WTC11 (cell line): ENCODE data around the gene PLAAT5.

Source experiments
- FOXJ3 ChIP-seq: sonication (generic); formaldehyde crosslinking; IDR thresholded peaks from 2 replicates; pipeline ENCODE4 v1.9.0; 2021; ENCODE audit warnings: missing genetic modification reagents, mild to moderate bottlenecking, borderline replicate concordance
- GABPB1 ChIP-seq: sonication (generic); formaldehyde crosslinking; IDR thresholded peaks from 2 replicates; pipeline ENCODE4 v1.8.1; 2023; ENCODE audit warnings: mild to moderate bottlenecking, missing genetic modification reagents
- SP1 ChIP-seq: sonication (generic); formaldehyde crosslinking; conservative IDR thresholded peaks from 2 replicates; pipeline ENCODE4 v1.8.1; 2022; ENCODE audit warnings: missing genetic modification reagents
- ZNF263 ChIP-seq: sonication (generic); formaldehyde crosslinking; IDR thresholded peaks from 2 replicates; pipeline ENCODE4 v1.8.1; 2022; ENCODE audit warnings: low read depth, mild to moderate bottlenecking, moderate library complexity, missing genetic modification reagents
- TF ChIP-seq, protein P1 (sequence below): sonication (generic); formaldehyde crosslinking; IDR thresholded peaks from 2 replicates; pipeline ENCODE4 v1.8.0; 2022; ENCODE audit warnings: missing genetic modification reagents
- TF ChIP-seq, protein P2 (sequence below): fragments of 200-600 bp; IDR thresholded peaks from 2 replicates; pipeline ENCODE4 v1.8.0; 2022; ENCODE audit warnings: antibody characterized with exemption
- TF ChIP-seq, protein P3 (sequence below): sonication (generic); formaldehyde crosslinking; IDR thresholded peaks from 2 replicates; pipeline ENCODE4 v1.8.0; 2022; ENCODE audit warnings: mild to moderate bottlenecking, missing genetic modification reagents
- TF ChIP-seq, protein P4 (sequence below): sonication (generic); formaldehyde crosslinking; IDR thresholded peaks from 2 replicates; pipeline ENCODE4 v1.8.1; 2023; ENCODE audit warnings: mild to moderate bottlenecking, missing genetic modification reagents, moderate library complexity

DNA sequence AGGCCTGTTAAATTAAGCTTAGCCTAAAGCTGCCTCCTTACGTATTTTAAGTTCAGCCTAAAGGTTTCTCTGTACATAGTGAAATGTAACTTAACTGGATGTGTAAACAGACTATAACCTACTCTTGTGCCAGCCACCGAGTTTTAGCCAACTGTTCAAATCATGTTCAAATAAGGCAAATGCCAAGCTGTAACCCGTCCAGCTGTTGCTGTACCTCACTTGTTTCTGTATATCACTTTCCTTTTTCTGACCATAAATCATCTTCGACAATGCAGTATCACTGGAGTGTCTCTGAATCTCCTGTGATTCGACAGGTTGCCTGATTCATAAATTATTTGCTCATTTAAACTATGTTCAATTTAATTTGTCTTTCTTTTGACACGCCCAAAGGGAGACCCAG, 4.0 kb upstream of the PLAAT5 start:
- no peak for TF ChIP-seq GABPB1 (CRISPR knock-in tag)
- TF ChIP-seq, protein P1, sequence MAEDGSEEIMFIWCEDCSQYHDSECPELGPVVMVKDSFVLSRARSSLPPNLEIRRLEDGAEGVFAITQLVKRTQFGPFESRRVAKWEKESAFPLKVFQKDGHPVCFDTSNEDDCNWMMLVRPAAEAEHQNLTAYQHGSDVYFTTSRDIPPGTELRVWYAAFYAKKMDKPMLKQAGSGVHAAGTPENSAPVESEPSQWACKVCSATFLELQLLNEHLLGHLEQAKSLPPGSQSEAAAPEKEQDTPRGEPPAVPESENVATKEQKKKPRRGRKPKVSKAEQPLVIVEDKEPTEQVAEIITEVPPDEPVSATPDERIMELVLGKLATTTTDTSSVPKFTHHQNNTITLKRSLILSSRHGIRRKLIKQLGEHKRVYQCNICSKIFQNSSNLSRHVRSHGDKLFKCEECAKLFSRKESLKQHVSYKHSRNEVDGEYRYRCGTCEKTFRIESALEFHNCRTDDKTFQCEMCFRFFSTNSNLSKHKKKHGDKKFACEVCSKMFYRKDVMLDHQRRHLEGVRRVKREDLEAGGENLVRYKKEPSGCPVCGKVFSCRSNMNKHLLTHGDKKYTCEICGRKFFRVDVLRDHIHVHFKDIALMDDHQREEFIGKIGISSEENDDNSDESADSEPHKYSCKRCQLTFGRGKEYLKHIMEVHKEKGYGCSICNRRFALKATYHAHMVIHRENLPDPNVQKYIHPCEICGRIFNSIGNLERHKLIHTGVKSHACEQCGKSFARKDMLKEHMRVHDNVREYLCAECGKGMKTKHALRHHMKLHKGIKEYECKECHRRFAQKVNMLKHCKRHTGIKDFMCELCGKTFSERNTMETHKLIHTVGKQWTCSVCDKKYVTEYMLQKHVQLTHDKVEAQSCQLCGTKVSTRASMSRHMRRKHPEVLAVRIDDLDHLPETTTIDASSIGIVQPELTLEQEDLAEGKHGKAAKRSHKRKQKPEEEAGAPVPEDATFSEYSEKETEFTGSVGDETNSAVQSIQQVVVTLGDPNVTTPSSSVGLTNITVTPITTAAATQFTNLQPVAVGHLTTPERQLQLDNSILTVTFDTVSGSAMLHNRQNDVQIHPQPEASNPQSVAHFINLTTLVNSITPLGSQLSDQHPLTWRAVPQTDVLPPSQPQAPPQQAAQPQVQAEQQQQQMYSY (CRISPR knock-in tag) = no peak
- no peak for TF ChIP-seq FOXJ3 (CRISPR knock-in tag)
- TF ChIP-seq, protein P2, sequence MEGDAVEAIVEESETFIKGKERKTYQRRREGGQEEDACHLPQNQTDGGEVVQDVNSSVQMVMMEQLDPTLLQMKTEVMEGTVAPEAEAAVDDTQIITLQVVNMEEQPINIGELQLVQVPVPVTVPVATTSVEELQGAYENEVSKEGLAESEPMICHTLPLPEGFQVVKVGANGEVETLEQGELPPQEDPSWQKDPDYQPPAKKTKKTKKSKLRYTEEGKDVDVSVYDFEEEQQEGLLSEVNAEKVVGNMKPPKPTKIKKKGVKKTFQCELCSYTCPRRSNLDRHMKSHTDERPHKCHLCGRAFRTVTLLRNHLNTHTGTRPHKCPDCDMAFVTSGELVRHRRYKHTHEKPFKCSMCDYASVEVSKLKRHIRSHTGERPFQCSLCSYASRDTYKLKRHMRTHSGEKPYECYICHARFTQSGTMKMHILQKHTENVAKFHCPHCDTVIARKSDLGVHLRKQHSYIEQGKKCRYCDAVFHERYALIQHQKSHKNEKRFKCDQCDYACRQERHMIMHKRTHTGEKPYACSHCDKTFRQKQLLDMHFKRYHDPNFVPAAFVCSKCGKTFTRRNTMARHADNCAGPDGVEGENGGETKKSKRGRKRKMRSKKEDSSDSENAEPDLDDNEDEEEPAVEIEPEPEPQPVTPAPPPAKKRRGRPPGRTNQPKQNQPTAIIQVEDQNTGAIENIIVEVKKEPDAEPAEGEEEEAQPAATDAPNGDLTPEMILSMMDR = no peak
- TF ChIP-seq, protein P3, sequence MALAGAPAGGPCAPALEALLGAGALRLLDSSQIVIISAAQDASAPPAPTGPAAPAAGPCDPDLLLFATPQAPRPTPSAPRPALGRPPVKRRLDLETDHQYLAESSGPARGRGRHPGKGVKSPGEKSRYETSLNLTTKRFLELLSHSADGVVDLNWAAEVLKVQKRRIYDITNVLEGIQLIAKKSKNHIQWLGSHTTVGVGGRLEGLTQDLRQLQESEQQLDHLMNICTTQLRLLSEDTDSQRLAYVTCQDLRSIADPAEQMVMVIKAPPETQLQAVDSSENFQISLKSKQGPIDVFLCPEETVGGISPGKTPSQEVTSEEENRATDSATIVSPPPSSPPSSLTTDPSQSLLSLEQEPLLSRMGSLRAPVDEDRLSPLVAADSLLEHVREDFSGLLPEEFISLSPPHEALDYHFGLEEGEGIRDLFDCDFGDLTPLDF (CRISPR knock-in tag) = no peak
- TF ChIP-seq, protein P4, sequence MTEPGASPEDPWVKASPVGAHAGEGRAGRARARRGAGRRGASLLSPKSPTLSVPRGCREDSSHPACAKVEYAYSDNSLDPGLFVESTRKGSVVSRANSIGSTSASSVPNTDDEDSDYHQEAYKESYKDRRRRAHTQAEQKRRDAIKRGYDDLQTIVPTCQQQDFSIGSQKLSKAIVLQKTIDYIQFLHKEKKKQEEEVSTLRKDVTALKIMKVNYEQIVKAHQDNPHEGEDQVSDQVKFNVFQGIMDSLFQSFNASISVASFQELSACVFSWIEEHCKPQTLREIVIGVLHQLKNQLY = no peak
- no peak for TF ChIP-seq SP1 (CRISPR knock-in tag)
- no peak for TF ChIP-seq ZNF263
